NCI-H226 (cell line): ENCODE data around the gene ZNF10.

Experiments
- DNase-seq: peaks from one replicate; pipeline ENCODE4 v3.0.0-alpha.2; 2015

ZNF10 gene

GRCh38 chr12:133202493-133203343, 72.3 kb downstream of the ZNF10 start:
- DNase-seq, result no peak

- no peak for DNase-seq
Measured at GRCh38 chr12:133203344-133204263, 73.2 kb downstream of the ZNF10 start.

GRCh38 chr12:133204264-133204603, 73.8 kb downstream of the ZNF10 start:
- DNase-seq, result no peak

GRCh38 chr12:133206390-133206789, 76.0 kb downstream of the ZNF10 start:
- DNase-seq, result no peak
